ENCODE data around the gene CCDC70. TPM values are rescaled to one million over a fixed set of nuclear protein-coding genes. Genes with fewer than 3 reads are reported as not detected.

CCDC70 gene
- total and polyA plus RNA-seq, 4 donors: not detected

GRCh38 chr13:51825681-51826254, 36.0 kb upstream of the CCDC70 start:
- Histone ChIP-seq H3K9me3 (ENCODE audit: control insufficient read depth in 4 of 4, insufficient read depth in 3 of 4, low read length in 3 of 4) (no peaks in the 10 kb centered on the region), H3K4me1 (ENCODE audit: control insufficient read depth in 5 of 5, insufficient read depth in 5 of 5, low read length in 5 of 5) (peaks cover 0 to 23% (median 6%) of the 10 kb centered on the region in 5 donors), H3K36me3 (ENCODE audit: control insufficient read depth in 4 of 4, insufficient read depth in 4 of 4, low read length in 4 of 4) (no peaks in the 10 kb centered on the region), H3K4me3 (no peak overlapping the region), H3K27ac (ENCODE audit: low read depth in 1 of 2, low read length in 1 of 2) (peak overlapping the region in 1 of 2 donors; percentile 52), H3K27me3 (ENCODE audit: control insufficient read depth in 3 of 3, insufficient read depth in 3 of 3, low read length in 2 of 3) (no peaks in the 10 kb centered on the region), H3K9ac (ENCODE audit: insufficient read depth in 1 of 2, low read length in 2 of 2) (no peak overlapping the region)
- no peak for TF ChIP-seq CTCF (IDR thresholded peaks at IDR 0.05; ENCODE audit: control extremely low read depth, extremely low read depth)
- ATAC-seq (ENCODE audit: insufficient read depth, low FRiP score) (no peak), DNase-seq (no peak)
- 64 to 80% methylated on average over 10 of the region's 10 CpGs for whole genome bisulfite sequencing, 2 donors

- ATAC-seq (ENCODE audit: insufficient read depth, low FRiP score): no peak
- peaks cover 0 to 23% (median 6%) of the 10 kb centered on the region in 5 donors for H3K4me1 ChIP-seq (ENCODE audit: control insufficient read depth in 5 of 5, insufficient read depth in 5 of 5, low read length in 5 of 5)
- no peak overlapping the region for H3K9ac ChIP-seq (ENCODE audit: insufficient read depth in 1 of 2, low read length in 2 of 2)
- TF ChIP-seq CTCF (IDR thresholded peaks at IDR 0.05; ENCODE audit: control extremely low read depth, extremely low read depth): no peak
- H3K36me3 ChIP-seq (ENCODE audit: control insufficient read depth in 4 of 4, insufficient read depth in 4 of 4, low read length in 4 of 4): no peaks in the 10 kb centered on the region
- 27 to 48% methylated on average over 7 of the region's 7 CpGs for WGBS, 2 donors
- H3K27me3 ChIP-seq (ENCODE audit: control insufficient read depth in 3 of 3, insufficient read depth in 3 of 3, low read length in 2 of 3): no peaks in the 10 kb centered on the region
- peak; percentile 50 to 76 (median 57) for DNase-seq
- no peaks in the 10 kb centered on the region for H3K9me3 ChIP-seq (ENCODE audit: control insufficient read depth in 4 of 4, insufficient read depth in 3 of 4, low read length in 3 of 4)
- H3K4me3 ChIP-seq: no peak overlapping the region
- H3K27ac ChIP-seq (ENCODE audit: low read depth in 1 of 2, low read length in 1 of 2): peak overlapping the region in 1 of 2 donors; percentile 33
Observed at GRCh38 chr13:51826606-51827005, 35.2 kb upstream of the CCDC70 start.

GRCh38 chr13:51827254-51827653, 34.5 kb upstream of the CCDC70 start:
- no peak for TF ChIP-seq CTCF (IDR thresholded peaks at IDR 0.05; ENCODE audit: control extremely low read depth, extremely low read depth)

More at GRCh38 chr13:51827254-51827653, 34.5 kb upstream of the CCDC70 start:
- H3K9ac ChIP-seq (ENCODE audit: insufficient read depth in 1 of 2, low read length in 2 of 2): no peak overlapping the region
- no peak for DNase-seq
- H3K4me1 ChIP-seq (ENCODE audit: control insufficient read depth in 5 of 5, insufficient read depth in 5 of 5, low read length in 5 of 5): peaks cover 0 to 23% (median 6%) of the 10 kb centered on the region in 5 donors
- H3K4me3 ChIP-seq: no peak overlapping the region
- no peaks in the 10 kb centered on the region for H3K9me3 ChIP-seq (ENCODE audit: control insufficient read depth in 4 of 4, insufficient read depth in 3 of 4, low read length in 3 of 4)
- no peaks in the 10 kb centered on the region for H3K36me3 ChIP-seq (ENCODE audit: control insufficient read depth in 4 of 4, insufficient read depth in 4 of 4, low read length in 4 of 4)
- no peak overlapping the region for H3K27ac ChIP-seq (ENCODE audit: low read depth in 1 of 2, low read length in 1 of 2)
- whole genome bisulfite sequencing, 2 donors: 17 to 66% methylated on average over 4 of the region's 4 CpGs
- no peaks in the 10 kb centered on the region for H3K27me3 ChIP-seq (ENCODE audit: control insufficient read depth in 3 of 3, insufficient read depth in 3 of 3, low read length in 2 of 3)
- ATAC-seq (ENCODE audit: insufficient read depth, low FRiP score): no peak
